Erythroblast (primary cell): Measurements from ENCODE around the gene SH3BP2.

ENCODE experiments used
- DNase-seq, 2 experiments: peaks; one replicate each; lab custom pipeline; 2025; lab: John Stamatoyannopoulos, UW
- GATA1 ChIP-seq: IDR thresholded peaks from 2 replicates; pipeline ENCODE4 v1.6.1; 2011; ENCODE audit warnings: low read depth, mild to moderate bottlenecking, control low read depth, low read length, moderate library complexity
- POLR2A ChIP-seq: IDR thresholded peaks from 2 replicates; pipeline ENCODE4 v1.6.1; 2011; ENCODE audit warnings: mild to moderate bottlenecking, low read length

Gene SH3BP2

DNA sequence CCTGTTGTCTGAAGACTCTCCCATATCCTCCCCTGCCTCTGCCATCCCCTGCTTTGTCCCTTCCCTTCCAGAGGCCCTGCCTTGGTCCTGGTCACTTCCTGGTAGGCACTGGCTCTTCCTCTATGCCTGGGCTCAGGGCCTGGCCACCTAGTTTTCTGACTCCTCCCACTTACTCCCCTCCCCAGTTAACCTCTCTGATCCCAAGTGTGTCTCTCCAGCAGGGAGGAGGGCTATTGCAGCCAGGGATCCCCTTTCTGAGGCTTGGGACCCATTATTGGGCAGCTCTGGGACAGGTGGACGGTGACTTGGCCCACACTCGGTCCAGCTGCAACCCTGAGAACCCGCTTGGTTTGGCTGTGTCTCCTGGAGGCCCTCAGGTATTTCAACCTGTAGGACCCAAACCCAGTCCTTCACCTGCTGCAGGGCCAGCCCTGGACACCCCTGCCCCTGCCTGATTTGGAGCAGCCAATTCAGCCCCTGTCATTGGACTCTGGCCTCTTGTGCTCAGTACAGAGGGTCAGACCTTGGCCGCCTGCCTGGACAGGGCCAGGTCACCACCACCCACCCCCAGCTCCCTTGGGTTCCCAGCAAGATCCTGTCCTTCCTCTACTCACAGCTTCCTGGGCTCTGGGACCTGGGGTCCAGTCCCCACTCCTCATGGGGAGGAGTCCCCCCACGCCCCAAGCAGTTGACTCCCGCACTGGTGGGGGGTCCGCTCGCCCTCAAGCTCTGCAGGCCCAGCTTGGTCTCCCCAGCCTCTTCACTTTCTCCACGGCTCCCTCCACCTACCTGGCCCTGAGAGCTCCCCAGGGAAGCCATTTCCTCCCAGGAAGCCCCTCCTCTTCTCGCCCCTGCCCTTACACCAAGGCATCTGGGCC is 1.1 kb upstream of the SH3BP2 start:
- TF ChIP-seq POLR2A (no peak), GATA1 (no peak)
- no peak for DNase-seq

DNA sequence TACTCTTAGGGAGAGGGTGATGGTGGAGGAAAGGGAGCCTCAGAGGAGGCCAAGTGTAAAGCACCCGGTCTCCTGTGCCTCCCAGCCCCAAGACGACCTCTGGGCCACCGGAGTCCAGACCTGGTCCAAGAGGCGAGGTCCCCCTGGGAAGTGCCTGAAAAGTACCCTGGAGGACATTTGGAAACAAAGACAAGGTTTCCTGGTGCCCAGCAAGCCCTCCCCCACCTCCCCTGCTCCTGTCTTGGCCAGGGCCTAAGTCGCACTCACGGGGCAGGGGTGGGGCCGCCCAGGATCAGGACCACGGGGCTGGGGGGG is 532 bp upstream of the SH3BP2 start:
- TF ChIP-seq POLR2A (no peak), GATA1 (no peak)
- DNase-seq: no peak

DNA sequence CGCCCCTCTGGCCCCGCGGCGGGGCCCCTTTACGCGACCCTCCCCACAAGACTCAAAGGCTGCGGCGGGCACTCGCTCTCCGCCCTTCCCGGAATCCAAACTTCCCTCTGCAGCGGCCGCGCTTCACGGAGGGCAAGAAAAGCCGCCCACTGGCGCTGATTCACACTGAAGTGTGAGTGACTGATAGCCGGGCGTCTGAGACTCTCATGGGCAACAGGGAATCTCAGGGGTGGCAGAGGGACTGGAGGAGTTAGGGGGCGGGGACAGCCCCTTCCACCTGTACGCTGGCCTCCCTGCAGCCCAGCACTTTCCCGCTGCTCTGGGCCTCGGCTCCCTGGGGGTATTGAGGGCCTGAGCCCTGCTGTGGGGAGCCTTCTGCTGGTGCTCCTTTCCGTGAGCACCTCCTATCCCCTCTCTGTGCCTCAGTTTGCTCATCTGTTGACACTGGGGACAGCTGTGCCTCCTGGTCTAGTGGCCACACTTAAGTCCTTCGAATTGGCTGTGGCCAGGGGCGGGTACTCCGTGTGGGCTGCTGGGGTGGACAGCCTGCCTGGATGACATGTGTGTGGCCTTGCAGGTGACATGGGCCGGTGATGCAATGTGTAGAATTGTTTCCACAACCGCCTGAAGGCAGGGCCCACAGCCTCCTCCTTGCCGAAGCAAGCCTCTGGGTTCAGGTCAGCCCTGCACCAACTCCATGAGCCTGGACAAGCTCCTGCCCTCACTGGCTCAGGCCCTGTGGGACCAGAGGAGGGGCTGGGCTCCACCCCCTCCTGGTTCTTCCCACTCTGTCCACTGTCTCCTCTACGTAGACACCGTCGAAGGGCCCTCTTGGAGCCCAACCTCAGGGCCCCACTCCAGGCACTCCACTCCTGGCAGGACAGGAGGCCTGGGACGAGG is 951 bp downstream of the SH3BP2 start:
- peak in 1 of 2 experiments; percentile 45 for DNase-seq

DNA sequence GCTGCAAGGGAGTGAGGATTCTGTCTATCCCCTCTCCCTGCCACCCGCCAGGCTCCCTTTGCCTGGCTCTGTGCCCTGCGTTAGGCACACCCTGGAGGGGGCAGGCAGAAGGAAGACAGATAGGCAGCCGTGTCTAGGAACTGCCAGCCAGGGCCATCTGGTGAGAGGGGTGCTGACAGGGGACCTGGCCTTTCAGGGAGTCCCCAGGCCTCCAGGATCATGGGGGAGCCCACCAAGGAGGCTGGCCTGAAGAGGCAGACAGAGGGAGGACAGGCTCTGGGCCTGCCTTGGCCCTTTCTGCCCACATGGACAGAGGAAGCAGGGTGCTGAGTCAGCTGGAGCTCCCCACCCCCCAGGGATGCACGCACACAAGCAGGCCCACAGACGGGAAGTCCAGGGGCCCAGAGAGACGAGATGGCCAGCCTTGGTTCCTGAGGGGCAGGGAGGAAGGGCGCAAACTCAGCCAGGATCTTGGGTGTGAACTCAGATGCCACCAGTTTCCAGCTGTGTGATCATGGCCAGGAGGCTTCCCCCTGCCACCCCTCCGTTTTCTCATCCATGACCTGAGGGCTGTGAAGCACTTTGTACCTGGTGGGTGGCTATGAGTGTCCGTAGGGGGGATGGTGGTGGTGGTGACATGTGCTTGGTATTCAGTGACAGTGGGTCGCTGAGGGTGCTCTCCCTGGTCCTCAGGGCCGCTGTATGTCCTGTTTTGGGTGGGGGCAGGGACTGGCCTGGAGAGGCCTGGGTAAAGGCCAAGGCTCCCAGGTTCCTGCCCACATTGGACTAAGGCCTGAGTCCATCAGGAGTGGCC is 1.8 kb downstream of the SH3BP2 start:
- TF ChIP-seq GATA1: no peak
- peak; percentile 55 for TF ChIP-seq POLR2A
- peak; percentile 60 to 70 for DNase-seq

More for the DNA sequence above, 951 bp downstream of the SH3BP2 start:
- TF ChIP-seq GATA1 (no peak), POLR2A (no peak)

DNA sequence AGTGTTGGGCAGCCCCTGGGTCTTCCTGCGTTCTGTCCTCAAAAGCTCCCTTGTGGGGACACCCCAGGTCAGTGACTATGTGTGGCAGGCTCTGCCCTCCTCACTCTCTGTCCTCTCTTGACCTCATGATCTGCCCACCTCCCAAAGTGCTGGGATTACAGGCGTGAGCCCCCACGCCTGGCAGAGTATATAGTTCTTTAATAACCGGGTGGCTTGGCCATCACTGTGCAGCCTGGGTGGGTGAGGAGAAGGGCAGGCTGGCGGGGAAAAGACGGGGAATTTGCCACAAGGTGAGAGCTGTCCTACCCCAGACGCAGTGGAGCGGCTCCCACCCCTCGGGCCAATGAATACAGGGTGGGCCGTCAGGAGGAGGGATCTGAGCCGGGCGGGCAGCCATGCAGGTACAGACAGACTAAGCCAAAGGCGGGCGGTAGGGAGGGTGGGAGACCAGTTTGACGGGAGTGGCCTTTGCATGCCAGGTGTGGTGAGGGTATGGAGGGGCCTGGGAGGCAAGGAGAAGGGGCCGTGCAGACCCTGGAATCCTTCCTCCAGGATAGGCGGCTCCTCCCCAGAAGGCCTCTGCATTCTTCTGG is 2.5 kb downstream of the SH3BP2 start:
- no peak for DNase-seq
- TF ChIP-seq POLR2A (no peak), GATA1 (no peak)

DNA sequence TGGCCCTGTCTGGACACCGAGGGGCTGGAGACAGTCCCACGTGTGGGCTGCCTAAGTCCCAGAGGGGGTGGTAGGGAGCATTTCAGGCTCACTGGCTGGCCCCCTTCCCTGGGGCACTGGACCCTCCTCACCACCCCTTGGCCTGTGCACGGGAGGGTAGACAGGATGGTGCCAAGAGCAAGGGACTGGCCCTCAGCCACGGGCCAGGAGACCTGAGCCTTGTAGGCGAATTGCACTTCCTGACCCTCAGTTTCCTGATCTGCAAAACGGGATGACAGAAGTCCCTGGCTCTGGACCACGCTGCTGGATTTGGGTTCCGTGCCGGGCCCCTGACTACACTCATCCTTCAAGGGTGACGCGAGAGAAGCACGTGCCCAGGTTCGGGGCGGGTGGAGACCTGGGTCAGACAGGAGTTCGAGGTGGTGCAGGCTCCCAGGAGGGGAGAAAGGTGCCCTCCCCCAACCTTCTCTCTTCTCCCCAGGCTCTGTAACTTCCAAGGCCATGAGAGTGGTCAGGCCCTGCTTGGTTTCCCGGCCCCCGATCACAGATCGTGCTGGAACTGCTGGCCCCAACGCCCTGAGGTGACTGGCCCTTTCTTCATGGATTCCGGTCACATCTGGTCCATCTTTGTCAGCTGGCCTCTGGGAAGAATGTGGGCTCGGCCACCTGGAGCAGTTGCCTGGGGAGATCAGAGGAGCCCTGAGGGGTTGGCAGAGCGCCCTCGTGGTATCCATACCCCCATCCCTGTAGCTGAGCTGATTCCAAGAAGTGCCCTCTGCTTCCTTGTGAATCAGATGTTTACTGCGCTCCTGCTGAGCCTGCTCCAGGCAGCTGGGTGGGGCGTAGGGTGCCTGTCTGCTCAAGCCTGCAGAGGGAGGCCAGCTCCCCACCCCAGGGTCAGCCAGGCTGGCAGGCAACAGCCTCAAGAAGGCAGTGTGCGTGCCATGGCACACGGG is 3.3 kb downstream of the SH3BP2 start:
- no peak for TF ChIP-seq GATA1
- TF ChIP-seq POLR2A: no peak
- no peak for DNase-seq

DNA sequence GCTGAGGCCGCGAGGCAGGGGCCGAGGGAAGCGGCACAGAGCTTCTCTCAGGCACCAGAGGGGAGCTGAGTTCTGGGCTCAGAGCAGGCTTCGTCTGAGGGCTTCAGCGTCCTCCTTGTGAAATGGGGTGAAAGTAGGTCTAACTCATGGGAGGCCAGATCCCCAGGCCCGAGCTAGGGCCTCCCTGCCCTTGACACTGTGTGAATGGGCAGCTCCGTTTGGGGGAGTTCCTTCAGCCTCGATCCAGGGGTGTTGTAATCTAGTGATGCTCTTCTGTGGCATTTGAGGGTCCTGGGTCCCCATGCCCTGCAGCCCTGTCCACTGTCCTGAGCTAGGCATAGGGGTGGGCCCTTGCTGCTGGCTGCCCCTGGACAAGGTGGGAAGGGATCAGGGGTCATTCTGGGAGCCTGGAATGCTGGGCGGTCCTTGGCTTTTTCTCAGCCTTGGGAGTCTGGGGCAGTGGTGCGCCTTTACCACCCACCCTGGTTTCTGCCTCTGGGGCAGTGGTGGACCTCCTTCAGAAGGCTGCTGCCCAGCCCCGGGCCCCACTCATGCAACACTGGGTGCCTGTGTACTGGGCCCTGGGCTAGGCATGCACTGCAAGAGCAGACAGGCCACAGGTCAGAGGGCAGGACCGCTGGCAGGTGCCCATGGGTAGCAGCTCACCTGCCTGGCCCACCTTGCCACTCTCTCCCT is 4.1 kb downstream of the SH3BP2 start:
- no peak for DNase-seq
- TF ChIP-seq GATA1 (no peak), POLR2A (no peak)

DNA sequence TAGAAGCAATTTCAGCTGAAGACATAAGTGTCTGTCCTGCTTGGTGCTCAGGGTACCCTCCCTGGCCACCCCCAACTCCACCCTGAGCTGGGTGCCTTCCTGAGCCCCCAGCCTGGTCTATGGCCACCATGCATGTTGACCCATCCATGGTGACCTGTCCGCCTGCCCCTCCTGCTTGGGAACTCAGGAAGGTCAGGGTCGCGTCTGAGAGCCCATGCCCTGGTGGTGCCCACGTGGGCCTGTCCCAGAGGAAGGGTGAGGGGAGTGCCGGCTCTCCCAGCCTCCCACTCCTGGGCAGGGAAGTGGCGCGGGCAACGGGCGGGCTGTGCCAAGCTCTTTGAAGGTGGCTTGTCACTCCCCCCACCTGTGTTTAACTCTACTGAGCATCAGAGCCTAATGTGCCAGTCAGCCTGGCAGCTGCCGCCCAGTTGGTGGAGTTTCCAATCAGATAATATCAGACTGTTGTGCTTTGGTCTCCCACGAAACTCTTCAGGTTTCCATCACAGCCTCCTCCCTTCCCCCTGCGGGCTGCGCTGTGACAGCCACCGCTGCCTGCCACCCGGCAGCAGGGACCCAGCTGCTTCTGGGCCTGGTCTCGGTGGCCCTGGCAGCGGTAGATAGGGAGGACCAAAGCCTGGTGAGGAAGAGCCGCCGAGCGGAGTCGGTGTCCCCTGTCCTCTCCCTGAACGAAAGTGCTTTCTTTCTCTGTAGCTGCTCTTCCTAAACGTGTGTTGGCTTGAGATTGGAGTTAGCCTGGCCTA is 4.8 kb downstream of the SH3BP2 start:
- peak in 1 of 2 experiments; percentile 36 for DNase-seq
- TF ChIP-seq POLR2A (peak; percentile 27), GATA1 (no peak)

DNA sequence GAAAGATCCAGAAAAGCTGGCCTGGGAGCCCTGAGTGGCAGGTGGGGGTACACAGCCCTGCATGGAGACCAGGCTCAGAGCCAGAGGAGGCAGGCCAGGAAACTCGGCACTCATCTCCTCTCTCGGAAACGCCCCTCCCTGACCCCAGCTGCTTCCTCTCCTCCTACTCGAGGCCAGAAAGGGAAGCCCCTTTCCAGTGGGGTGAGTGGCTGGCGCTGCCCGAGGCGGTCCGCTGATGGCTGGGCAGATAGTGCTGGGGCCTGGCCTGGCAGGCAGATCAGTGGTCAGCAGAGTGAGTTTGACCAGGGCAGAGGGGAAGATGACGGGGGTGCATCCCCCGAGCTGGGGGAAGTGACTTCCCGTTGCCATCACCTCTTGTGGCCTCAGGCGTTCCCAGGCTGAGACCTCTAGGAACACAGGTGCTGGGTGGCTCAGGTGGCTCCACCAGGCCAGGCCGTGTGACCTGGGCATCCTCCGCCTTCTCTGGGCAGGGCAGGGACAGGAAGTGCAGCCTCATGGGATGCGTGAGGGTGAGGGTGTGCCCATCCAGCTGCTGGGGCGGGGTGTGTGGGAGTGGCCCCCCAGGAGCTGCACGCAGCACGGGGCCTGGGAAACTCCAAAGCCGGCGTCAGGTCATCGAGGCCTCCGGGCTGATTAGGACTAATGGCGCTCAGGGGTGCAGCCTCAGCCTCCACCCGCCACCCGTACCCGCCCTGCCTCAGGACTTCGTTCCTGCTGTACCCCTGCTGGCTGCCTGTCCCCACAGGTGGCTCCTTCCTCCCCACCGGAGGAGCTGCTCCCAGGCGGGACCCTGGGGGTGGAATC is 5.7 kb downstream of the SH3BP2 start:
- DNase-seq: peak; percentile 42 to 53
- TF ChIP-seq GATA1: no peak
- no peak for TF ChIP-seq POLR2A

DNA sequence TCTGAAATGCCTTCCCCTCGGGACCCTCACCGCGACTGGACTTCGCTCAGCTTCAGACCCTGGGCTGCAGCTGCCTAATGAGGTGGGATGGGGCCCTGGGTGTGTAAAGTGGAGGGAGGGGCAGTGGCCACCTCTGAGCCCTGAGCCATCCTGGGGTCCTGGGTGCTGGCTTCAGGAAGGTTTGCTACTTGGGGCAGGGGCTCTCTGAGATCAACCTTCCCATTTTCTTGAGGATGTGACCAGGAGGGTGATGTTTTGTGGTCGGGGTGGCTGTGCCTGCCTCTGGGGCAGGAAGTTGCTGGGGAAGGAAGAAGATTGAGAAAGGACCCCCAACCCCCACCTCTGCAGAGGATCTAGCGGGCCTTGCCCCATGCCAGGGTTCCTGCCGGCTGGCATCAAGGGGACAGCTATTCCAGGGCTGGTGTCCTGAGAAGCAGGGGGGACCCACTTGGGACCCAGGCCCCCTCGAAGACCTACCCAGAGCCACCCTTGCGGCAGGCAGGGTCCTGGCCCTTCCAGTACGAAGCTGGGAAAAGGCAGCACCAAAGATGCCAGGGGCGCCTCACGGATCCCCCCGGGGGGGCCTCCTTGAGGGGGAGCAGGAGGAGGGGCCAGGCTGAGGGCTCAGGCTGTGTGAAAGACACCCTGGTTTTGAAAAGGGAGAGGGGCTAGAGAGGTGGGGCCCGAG is 6.5 kb downstream of the SH3BP2 start:
- no peak for DNase-seq
- TF ChIP-seq POLR2A (no peak), GATA1 (no peak)
